ENCODE results near the gene TRIM31. TPM values are rescaled to one million over a fixed set of nuclear protein-coding genes. Genes with fewer than 3 reads are reported as not detected.
A peak's percentile ranks its signal among the peaks of the same experiment; 100 is the strongest.

The TRIM31 gene
- total RNA-seq, 1 donor from 2014 or later, result not detected

GRCh38 chr6:30103872-30104179 lies 9.1 kb downstream of the TRIM31 start:
- DNase-seq (ENCODE audit: low read depth, low spot score), result no peak
- H3K27me3 Mint-ChIP-seq (ENCODE audit: low read depth), result peaks cover 96% of the 10 kb centered on the region
- H3K4me3 Mint-ChIP-seq, result peak overlapping the region; percentile 88
- TF ChIP-seq CTCF (conservative IDR thresholded peaks at IDR 0.05), result no peak
- no peaks in the 10 kb centered on the region for H3K9me3 Mint-ChIP-seq
- no peak overlapping the region for H3K27ac Mint-ChIP-seq (ENCODE audit: unreplicated experiment)
- no peaks in the 10 kb centered on the region for H3K36me3 Mint-ChIP-seq (ENCODE audit: low read depth)
- H3K4me1 Mint-ChIP-seq, result peaks cover 34% of the 10 kb centered on the region

- peaks cover 96% of the 10 kb centered on the region for H3K27me3 Mint-ChIP-seq (ENCODE audit: low read depth)
- peak; percentile 78 for DNase-seq (ENCODE audit: low read depth, low spot score)
- H3K9me3 Mint-ChIP-seq, result no peaks in the 10 kb centered on the region
- peak; percentile 89 for TF ChIP-seq CTCF (conservative IDR thresholded peaks at IDR 0.05)
- peaks cover 34% of the 10 kb centered on the region for H3K4me1 Mint-ChIP-seq
- H3K27ac Mint-ChIP-seq (ENCODE audit: unreplicated experiment), result no peak overlapping the region
- H3K36me3 Mint-ChIP-seq (ENCODE audit: low read depth), result no peaks in the 10 kb centered on the region
- H3K4me3 Mint-ChIP-seq, result peak overlapping the region; percentile 88
These were observed 9.7 kb downstream of the TRIM31 start for GRCh38 chr6:30102970-30103871.

GRCh38 chr6:30102414-30102969 lies 10.4 kb downstream of the TRIM31 start:
- Mint-ChIP-seq H3K27me3 (ENCODE audit: low read depth) (peaks cover 96% of the 10 kb centered on the region), H3K36me3 (ENCODE audit: low read depth) (no peaks in the 10 kb centered on the region), H3K27ac (ENCODE audit: unreplicated experiment) (no peak overlapping the region), H3K4me3 (peak overlapping the region; percentile 88), H3K4me1 (peaks cover 34% of the 10 kb centered on the region), H3K9me3 (no peaks in the 10 kb centered on the region)
- DNase-seq (ENCODE audit: low read depth, low spot score), result no peak
- no peak for TF ChIP-seq CTCF (conservative IDR thresholded peaks at IDR 0.05)

GRCh38 chr6:30101444-30102413 lies 11.2 kb downstream of the TRIM31 start:
- Mint-ChIP-seq H3K36me3 (ENCODE audit: low read depth) (no peaks in the 10 kb centered on the region), H3K4me1 (peaks cover 34% of the 10 kb centered on the region), H3K9me3 (no peaks in the 10 kb centered on the region), H3K27ac (ENCODE audit: unreplicated experiment) (no peak overlapping the region), H3K4me3 (peak overlapping the region; percentile 84), H3K27me3 (ENCODE audit: low read depth) (peaks cover 97% of the 10 kb centered on the region)
- peak; percentile 77 for DNase-seq (ENCODE audit: low read depth, low spot score)
- TF ChIP-seq CTCF (conservative IDR thresholded peaks at IDR 0.05), result no peak

Measured in neural crest cell (in vitro differentiated cells).